SU-DHL-6 (cell line): ENCODE measurements around the gene COL4A1.

Experiments used
- H2AFZ ChIP-seq: fragments of 200-600 bp; sonication (generic); 2 replicates; pipeline ENCODE4 v1.6.1; 2014; ENCODE audit warnings: low read depth, mild to moderate bottlenecking, moderate library complexity, mixed read lengths, antibody characterized with exemption, low read length; ENCODE audit not compliant: severe bottlenecking
- H3F3A ChIP-seq: fragments of 200-600 bp; shearing (Covaris generic); 2 replicates; pipeline ENCODE4 v1.6.0; 2016; ENCODE audit warnings: antibody characterized with exemption, mild to moderate bottlenecking; ENCODE audit not compliant: insufficient read depth
- H3K27ac ChIP-seq: fragments of 200-600 bp; sonication (generic); 2 replicates; pipeline ENCODE4 v1.5.1; 2016; ENCODE audit warnings: low read depth, mild to moderate bottlenecking, low read length, moderate library complexity, mixed read lengths
- H3K27me3 ChIP-seq: fragments of 200-600 bp; sonication (generic), shearing (Covaris generic); 2 replicates; pipeline ENCODE4 v1.6.0; 2014; ENCODE audit warnings: mild to moderate bottlenecking, low read length
- H3K36me3 ChIP-seq: fragments of 200-600 bp; sonication (generic); 2 replicates; pipeline ENCODE4 v1.6.1; 2014; ENCODE audit warnings: mild to moderate bottlenecking, low read length, mixed read lengths
- H3K4me2 ChIP-seq: fragments of 300-600, 200-600 bp; shearing (Covaris generic), sonication (generic); 2 replicates; pipeline ENCODE4 v1.6.0; 2014; ENCODE audit warnings: low read length, low read depth, mild to moderate bottlenecking; ENCODE audit not compliant: poor library complexity, severe bottlenecking
- H3K4me3 ChIP-seq: fragments of 200-600 bp; sonication (generic); 2 replicates; pipeline ENCODE4 v1.5.1; 2014; ENCODE audit warnings: antibody characterized with exemption, low read length, mild to moderate bottlenecking, mixed read lengths; ENCODE audit not compliant: insufficient read depth, poor library complexity, severe bottlenecking
- H3K79me2 ChIP-seq: fragments of 200-600 bp; sonication (generic); 2 replicates; pipeline ENCODE4 v1.6.1; 2014; ENCODE audit warnings: mild to moderate bottlenecking, low read length, moderate library complexity; ENCODE audit not compliant: insufficient read depth
- H3K9ac ChIP-seq: fragments of 200-600 bp; sonication (generic); 2 replicates; pipeline ENCODE4 v1.7.0; 2014; ENCODE audit warnings: mild to moderate bottlenecking, low read length
- H3K9me2 ChIP-seq: fragments of 200-600 bp; sonication (generic); replicated peaks from 2 replicates; pipeline ENCODE4 v1.6.1; 2014; ENCODE audit warnings: low read length; ENCODE audit not compliant: insufficient read depth
- H3K9me3 ChIP-seq: fragments of 200-600 bp; sonication (generic); 2 replicates; pipeline ENCODE4 v1.6.1; 2014; ENCODE audit warnings: low read length, mixed read lengths; ENCODE audit not compliant: insufficient read depth
- H4K20me1 ChIP-seq: fragments of 200-600 bp; sonication (generic); 2 replicates; pipeline ENCODE4 v1.6.1; 2014; ENCODE audit warnings: low read depth, mild to moderate bottlenecking, antibody characterized with exemption, low read length, moderate library complexity, mixed read lengths
- EZH2phosphoT487 ChIP-seq: fragments of 200-600 bp; sonication (generic), shearing (Covaris generic); conservative IDR thresholded peaks from 2 replicates; pipeline ENCODE4 v1.6.1; 2018; ENCODE audit warnings: mild to moderate bottlenecking, antibody characterized with exemption, low read length, moderate library complexity, mixed read lengths
- TF ChIP-seq, protein P1 (sequence below): fragments of 200-600 bp; sonication (generic); IDR thresholded peaks from one replicate; pipeline ENCODE4 v1.5.1; 2017; ENCODE audit warnings: antibody characterized with exemption, mild to moderate bottlenecking, low read length, moderate library complexity; ENCODE audit not compliant: insufficient read depth, poor library complexity, severe bottlenecking

The COL4A1 gene

DNA sequence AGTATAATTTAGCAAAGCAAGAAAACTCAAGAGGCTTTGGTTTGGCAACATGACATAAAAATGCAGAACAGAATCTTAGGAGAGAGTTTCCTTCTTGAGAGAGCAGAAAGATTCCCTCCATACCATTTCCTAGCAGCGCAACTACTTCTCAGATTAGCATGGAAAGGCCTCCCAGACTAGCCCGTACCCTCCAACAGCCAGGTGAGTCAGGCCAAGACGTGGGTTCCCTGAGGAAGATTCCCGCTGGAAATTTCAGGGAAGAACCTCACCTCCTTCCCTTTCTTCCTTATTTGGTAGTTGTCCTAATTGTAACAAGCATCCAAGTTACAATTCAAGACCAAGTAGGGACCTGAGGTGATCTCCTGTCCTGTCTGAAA lies 12.4 kb upstream of the COL4A1 start:
- Histone ChIP-seq H3K79me2 (no peaks in the 10 kb centered on the region), H3K9me2 (no peaks in the 10 kb centered on the region), H3K9me3 (peaks cover 6% of the 10 kb centered on the region; the same call in 1 of the 2 replicates), H2AFZ (no peak overlapping the region), H3K36me3 (no peaks in the 10 kb centered on the region), H3K4me3 (no peak overlapping the region), H4K20me1 (no peaks in the 10 kb centered on the region), H3K4me2 (no peak overlapping the region), H3K9ac (no peak overlapping the region), H3K27me3 (no peaks in the 10 kb centered on the region), H3F3A (no peaks in the 10 kb centered on the region), H3K27ac (no peak overlapping the region)
- TF ChIP-seq EZH2phosphoT487, result no peak
- TF ChIP-seq, protein P1, sequence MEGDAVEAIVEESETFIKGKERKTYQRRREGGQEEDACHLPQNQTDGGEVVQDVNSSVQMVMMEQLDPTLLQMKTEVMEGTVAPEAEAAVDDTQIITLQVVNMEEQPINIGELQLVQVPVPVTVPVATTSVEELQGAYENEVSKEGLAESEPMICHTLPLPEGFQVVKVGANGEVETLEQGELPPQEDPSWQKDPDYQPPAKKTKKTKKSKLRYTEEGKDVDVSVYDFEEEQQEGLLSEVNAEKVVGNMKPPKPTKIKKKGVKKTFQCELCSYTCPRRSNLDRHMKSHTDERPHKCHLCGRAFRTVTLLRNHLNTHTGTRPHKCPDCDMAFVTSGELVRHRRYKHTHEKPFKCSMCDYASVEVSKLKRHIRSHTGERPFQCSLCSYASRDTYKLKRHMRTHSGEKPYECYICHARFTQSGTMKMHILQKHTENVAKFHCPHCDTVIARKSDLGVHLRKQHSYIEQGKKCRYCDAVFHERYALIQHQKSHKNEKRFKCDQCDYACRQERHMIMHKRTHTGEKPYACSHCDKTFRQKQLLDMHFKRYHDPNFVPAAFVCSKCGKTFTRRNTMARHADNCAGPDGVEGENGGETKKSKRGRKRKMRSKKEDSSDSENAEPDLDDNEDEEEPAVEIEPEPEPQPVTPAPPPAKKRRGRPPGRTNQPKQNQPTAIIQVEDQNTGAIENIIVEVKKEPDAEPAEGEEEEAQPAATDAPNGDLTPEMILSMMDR, result no peak

DNA sequence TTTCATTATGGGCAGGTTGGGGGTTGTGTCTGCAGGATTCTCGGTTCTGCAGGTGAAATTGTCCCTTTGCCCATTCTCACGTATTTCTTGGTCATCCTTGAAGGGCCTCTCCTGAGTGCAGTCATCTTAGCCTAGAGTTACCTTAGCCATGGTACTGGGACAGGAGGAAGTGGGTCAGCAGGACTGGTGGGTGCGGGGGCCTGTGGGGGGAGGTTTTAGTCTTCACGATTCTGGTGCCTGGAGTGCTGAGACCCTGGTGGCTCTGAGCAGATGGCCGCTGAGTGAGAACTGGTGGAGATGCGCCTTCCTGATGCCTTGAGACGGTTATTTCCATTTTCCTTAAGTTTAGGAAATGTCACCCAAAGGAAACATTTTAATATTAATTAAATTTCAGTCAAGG lies 12.0 kb upstream of the COL4A1 start:
- H3K36me3 ChIP-seq, result no peaks in the 10 kb centered on the region
- no peaks in the 10 kb centered on the region for H3K27me3 ChIP-seq
- H3K9ac ChIP-seq, result no peak overlapping the region
- H3K9me2 ChIP-seq, result no peaks in the 10 kb centered on the region
- no peak overlapping the region for H3K4me2 ChIP-seq
- H3K27ac ChIP-seq, result no peak overlapping the region
- TF ChIP-seq, protein P1, result no peak
- no peak for TF ChIP-seq EZH2phosphoT487
- no peak overlapping the region for H3K4me3 ChIP-seq
- H3F3A ChIP-seq, result no peaks in the 10 kb centered on the region
- no peak overlapping the region for H2AFZ ChIP-seq
- no peaks in the 10 kb centered on the region for H4K20me1 ChIP-seq
- H3K79me2 ChIP-seq, result no peaks in the 10 kb centered on the region
- peaks cover 6% of the 10 kb centered on the region; the same call in 1 of the 2 replicates for H3K9me3 ChIP-seq

DNA sequence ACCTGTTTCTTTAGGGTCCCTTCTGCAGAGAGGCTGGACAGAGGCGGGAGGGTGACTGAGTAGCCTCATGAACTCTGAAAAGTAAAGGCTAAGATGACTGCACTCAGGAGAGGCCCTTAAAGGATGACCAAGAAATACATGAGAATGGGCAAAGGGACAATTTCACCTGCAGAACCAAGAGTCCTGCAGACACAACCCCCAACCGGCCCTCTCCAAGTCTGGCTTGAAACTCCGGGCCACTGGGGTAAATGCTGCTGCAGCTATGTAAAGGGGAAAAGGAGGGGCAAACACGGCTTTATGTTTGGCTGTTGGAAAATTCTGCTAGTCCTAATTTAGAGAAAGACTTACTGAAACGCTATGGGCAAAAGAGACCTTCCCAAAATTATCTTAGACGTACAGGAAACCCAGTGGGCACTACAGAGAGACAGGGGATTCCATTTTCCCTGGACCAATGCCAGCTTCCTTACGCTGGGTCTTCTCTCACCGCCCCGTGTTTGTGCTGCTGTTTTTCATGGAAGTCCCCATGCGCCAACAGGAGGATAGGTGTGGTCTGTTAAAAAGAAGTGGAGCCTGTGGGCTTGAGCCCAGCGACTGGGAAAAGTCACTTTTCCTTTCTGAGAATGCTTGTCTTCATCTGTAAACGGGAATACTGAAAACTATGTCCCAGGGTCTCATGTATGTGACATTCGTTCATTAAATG lies 10.7 kb upstream of the COL4A1 start:
- H3F3A ChIP-seq, result no peaks in the 10 kb centered on the region

More for the DNA sequence above, 10.7 kb upstream of the COL4A1 start:
- H3K36me3 ChIP-seq, result no peaks in the 10 kb centered on the region
- H3K4me3 ChIP-seq, result no peak overlapping the region
- H3K9me3 ChIP-seq, result peaks cover 6% of the 10 kb centered on the region; the same call in 1 of the 2 replicates
- no peak overlapping the region for H3K27ac ChIP-seq
- no peak overlapping the region for H3K4me2 ChIP-seq
- H3K27me3 ChIP-seq, result no peaks in the 10 kb centered on the region
- no peaks in the 10 kb centered on the region for H4K20me1 ChIP-seq
- H3K79me2 ChIP-seq, result no peaks in the 10 kb centered on the region
- no peak overlapping the region for H2AFZ ChIP-seq
- no peaks in the 10 kb centered on the region for H3K9me2 ChIP-seq
- TF ChIP-seq, protein P1, result no peak
- TF ChIP-seq EZH2phosphoT487, result no peak
- no peak overlapping the region for H3K9ac ChIP-seq
